Fibroblast of lung (primary cell): ENCODE measurements around the gene SPPL2B.

Experiments used
- CTCF ChIP-seq, 2 donors: IDR thresholded peaks in 1 of 2; conservative IDR thresholded peaks in 1 of 2; 1 replicate in 1 of 2; 2 replicates in 1 of 2; pipeline ENCODE4 v1.5.1; 2011 to 2012; ENCODE audit warnings: low read length in 2 of 2, control low read depth in 1 of 2, inconsistent platforms in 1 of 2, low read depth in 1 of 2, mild to moderate bottlenecking in 1 of 2
- EZH2 ChIP-seq: IDR thresholded peaks from 2 replicates; pipeline ENCODE4 v1.5.1; 2012; ENCODE audit warnings: low read length, control low read depth, mild to moderate bottlenecking; ENCODE audit errors: missing control alignments

DNA sequence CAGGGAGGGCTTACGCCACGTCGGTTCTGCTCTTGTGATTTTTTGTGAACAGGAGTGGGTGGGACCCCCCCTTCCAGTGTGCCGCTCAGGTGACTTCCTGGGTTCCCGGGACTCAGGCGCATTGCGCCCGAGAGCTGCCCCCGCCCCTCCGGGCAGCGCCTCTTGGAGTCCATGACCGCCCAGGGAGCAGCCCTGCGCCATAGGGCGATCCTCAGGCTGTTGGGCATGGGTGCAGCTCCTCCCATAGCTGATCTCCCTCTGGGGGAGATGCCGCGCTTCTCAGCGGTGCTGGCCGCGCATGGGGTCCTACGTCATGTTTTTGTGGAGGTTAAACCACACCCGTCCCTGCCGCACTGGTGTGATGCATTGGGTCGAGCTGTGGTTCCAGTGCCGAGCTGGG is 23.6 kb downstream of the SPPL2B start:
- TF ChIP-seq CTCF (conservative IDR thresholded peaks at IDR 0.05 in 1 of 2, IDR thresholded peaks at IDR 0.05 in 1 of 2; ENCODE audit: low read depth in 1 of 2, low read length in 2 of 2) (no peak), EZH2 (no peak)
